ENCODE results near the gene ZNRF1. TPM values are rescaled to one million over a fixed set of nuclear protein-coding genes. Genes with fewer than 3 reads are reported as not detected.
A peak's percentile ranks its signal among the peaks of the same experiment; 100 is the strongest.

The ZNRF1 gene
- total and polyA plus RNA-seq, 2 experiments from 2014 or later: 45.3 to 58.7 TPM

GRCh38 chr16:75062135-75062975 lies 63.5 kb downstream of the ZNRF1 start:
- no peaks in the 10 kb centered on the region for H3K9me3 ChIP-seq (ENCODE audit: low read depth)
- peak overlapping the region; percentile 80 for H3K27ac ChIP-seq
- no peak for TF ChIP-seq CTCF (IDR thresholded peaks at IDR 0.05; ENCODE audit: low read depth, low read length)
- no peaks in the 10 kb centered on the region for H3K27me3 ChIP-seq
- H3K4me1 ChIP-seq (ENCODE audit: low read depth): peaks cover 11% of the 10 kb centered on the region
- no peak overlapping the region for H3K4me3 ChIP-seq
- peak; percentile 51 to 61 for DNase-seq (ENCODE audit: low read depth in 1 of 2, low spot score in 1 of 2)
- H3K36me3 ChIP-seq: no peaks in the 10 kb centered on the region

GRCh38 chr16:75062976-75063346 lies 64.1 kb downstream of the ZNRF1 start:
- Histone ChIP-seq H3K9me3 (ENCODE audit: low read depth) (no peaks in the 10 kb centered on the region), H3K27ac (no peak overlapping the region), H3K4me3 (no peak overlapping the region), H3K4me1 (ENCODE audit: low read depth) (peaks cover 11% of the 10 kb centered on the region), H3K36me3 (no peaks in the 10 kb centered on the region), H3K27me3 (no peaks in the 10 kb centered on the region)
- DNase-seq (ENCODE audit: low read depth in 1 of 2, low spot score in 1 of 2): no peak
- TF ChIP-seq CTCF (IDR thresholded peaks at IDR 0.05; ENCODE audit: low read depth, low read length): no peak

GRCh38 chr16:75063549-75064088 lies 64.8 kb downstream of the ZNRF1 start:
- Histone ChIP-seq H3K9me3 (ENCODE audit: low read depth) (no peaks in the 10 kb centered on the region), H3K4me1 (ENCODE audit: low read depth) (peaks cover 11% of the 10 kb centered on the region), H3K27ac (no peak overlapping the region), H3K36me3 (no peaks in the 10 kb centered on the region), H3K27me3 (no peaks in the 10 kb centered on the region), H3K4me3 (no peak overlapping the region)
- DNase-seq (ENCODE audit: low read depth in 1 of 2, low spot score in 1 of 2): no peak
- no peak for TF ChIP-seq CTCF (IDR thresholded peaks at IDR 0.05; ENCODE audit: low read depth, low read length)

- Histone ChIP-seq H3K4me3 (no peak overlapping the region), H3K4me1 (ENCODE audit: low read depth) (peaks cover 11% of the 10 kb centered on the region), H3K36me3 (no peaks in the 10 kb centered on the region), H3K27me3 (no peaks in the 10 kb centered on the region), H3K27ac (no peak overlapping the region), H3K9me3 (ENCODE audit: low read depth) (no peaks in the 10 kb centered on the region)
- TF ChIP-seq CTCF (IDR thresholded peaks at IDR 0.05; ENCODE audit: low read depth, low read length): no peak
- no peak for DNase-seq (ENCODE audit: low read depth in 1 of 2, low spot score in 1 of 2)
Measured at GRCh38 chr16:75064403-75065148, 65.8 kb downstream of the ZNRF1 start.

GRCh38 chr16:75065149-75065505 lies 66.3 kb downstream of the ZNRF1 start:
- peaks cover 11% of the 10 kb centered on the region for H3K4me1 ChIP-seq (ENCODE audit: low read depth)
- no peak for DNase-seq (ENCODE audit: low read depth in 1 of 2, low spot score in 1 of 2)

More at GRCh38 chr16:75065149-75065505, 66.3 kb downstream of the ZNRF1 start:
- Histone ChIP-seq H3K36me3 (no peaks in the 10 kb centered on the region), H3K9me3 (ENCODE audit: low read depth) (no peaks in the 10 kb centered on the region), H3K27ac (no peak overlapping the region), H3K4me3 (no peak overlapping the region), H3K27me3 (no peaks in the 10 kb centered on the region)
- TF ChIP-seq CTCF (IDR thresholded peaks at IDR 0.05; ENCODE audit: low read depth, low read length): no peak
